HG02943 (cell line): ENCODE data around the gene LDHD.

Experiments used
- ATAC-seq: cut with Tn5 transposase; IDR thresholded peaks from one replicate; pipeline ENCODE4 v1.9.1; 2021; ENCODE audit warnings: mild to moderate bottlenecking, low read depth, moderate library complexity; ENCODE audit not compliant: unreplicated experiment

Gene LDHD

DNA sequence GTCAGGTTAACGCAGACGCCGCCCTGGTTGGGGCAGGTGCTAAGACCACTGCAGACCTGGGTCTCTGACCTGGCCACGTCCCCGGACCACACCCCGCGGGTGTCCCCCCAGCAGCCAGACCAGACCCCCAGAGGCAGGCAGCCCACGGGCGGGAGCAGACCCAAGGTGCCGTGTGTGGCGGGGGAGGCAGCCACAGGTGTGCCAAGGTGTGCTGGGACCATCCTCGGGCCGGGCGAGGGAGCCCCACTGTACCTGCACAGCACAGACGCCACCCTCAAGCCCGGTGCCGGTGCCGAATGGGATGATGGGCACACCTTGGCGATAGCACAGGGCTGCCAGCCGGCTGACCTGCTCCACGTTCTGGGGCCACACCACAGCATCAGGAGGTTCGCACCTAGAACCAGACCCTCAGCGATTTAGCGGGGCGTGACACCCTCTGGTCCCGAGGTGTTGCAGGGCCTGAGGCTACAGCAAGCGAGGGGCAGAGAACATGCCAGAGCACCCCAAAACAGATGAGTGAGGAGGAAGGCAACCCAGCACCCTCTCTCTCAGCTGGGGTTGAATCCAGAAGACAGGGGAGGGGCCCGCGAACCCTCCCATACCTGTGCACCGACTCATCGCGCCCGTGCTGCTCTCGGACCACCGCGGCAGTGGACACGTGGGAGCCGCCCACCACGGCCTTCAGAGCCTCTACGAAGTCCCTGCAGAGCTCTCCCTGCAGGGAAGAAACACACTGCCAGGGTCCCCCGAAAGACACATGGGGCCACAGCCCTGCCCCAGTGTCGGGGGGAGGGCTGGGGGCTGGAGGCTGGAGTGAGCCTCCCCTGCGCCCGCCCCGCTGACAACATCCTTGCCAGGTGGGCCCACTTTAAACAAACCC, 1.4 kb downstream of the LDHD start:
- no peak for ATAC-seq

DNA sequence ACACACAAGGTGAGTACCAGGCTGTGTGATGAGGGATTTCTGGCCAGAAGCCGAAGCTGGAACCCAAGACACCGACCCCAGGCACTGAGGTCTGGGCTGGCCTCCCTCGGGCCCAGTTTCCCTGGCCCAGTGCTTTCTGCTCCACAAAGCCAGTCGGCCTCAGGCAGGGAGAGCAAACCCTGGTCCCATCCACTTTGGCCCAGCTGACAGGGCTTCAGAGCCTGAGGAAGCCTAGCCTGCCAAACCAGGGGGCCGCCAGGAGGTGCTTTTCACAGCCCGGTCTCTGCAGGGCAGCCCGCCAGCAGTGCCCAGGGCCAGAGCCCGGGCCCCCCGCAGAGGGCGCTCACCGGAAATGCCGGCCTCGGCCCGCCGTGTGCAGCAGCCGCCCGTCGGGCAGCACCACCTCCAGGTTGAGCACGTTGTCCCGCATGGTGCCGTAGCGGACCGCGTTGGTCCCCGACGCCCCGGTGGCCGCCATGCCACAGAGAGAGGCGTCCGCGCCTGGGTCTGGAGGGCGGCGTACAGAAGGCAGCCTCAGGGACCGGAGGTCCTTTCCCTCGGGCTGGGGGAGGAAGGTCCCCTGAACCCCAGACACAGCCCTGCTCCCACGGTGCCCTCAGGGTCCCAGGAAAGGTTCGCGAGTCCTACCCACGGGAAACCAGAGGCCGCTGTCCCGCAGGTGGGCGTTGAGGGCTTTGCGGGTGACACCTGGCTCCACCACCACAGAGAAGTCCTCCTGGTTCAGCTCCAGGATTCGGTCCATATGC, 2.2 kb downstream of the LDHD start:
- no peak for ATAC-seq

- no peak for ATAC-seq
Observed at GRCh38 chr16:75113541-75114121, 2.9 kb downstream of the LDHD start.

GRCh38 chr16:75112734-75113491, 3.7 kb downstream of the LDHD start:
- no peak for ATAC-seq

DNA sequence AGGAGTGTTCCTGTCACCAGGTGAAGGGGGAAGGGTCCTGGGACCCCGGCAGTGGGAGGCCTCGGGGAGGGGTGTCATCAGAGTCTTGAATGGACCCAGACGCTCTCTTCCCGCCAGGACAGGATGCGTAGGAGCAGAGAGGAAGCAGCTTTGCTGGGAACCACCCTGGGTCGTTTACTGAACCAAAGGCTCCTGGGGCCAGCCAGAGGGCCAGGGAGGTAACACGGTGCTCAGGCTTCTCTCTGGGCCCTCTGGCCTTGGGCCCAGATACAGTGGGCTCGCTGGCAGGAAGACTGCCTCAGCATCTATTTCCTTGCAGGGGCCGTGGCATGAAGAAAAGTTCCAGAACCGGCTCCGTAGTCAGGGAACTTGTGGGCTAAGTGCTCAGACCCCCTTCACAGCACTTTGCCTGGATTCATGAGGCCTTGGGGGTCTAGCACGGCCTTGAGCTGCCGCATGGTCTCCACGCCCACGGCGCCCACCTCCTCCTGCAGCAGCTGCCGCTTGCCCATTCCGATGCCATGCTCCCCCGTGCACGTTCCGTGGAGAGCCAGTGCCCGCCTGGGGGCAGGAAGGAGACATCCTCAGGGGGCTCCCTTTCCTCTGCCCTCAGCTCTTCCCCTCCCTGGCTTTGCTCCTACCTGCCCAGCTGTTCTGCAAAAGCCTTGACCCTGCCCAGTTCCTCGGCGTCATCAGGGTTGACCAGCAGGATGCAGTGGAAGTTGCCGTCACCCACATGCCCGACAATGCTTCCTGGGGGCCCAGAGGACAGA, 4.4 kb downstream of the LDHD start:
- no peak for ATAC-seq

GRCh38 chr16:75111514-75111940, 5.1 kb downstream of the LDHD start:
- ATAC-seq: no peak

- peak; percentile 64 for ATAC-seq
Observed at GRCh38 chr16:75110637-75111513, 5.7 kb downstream of the LDHD start.

DNA sequence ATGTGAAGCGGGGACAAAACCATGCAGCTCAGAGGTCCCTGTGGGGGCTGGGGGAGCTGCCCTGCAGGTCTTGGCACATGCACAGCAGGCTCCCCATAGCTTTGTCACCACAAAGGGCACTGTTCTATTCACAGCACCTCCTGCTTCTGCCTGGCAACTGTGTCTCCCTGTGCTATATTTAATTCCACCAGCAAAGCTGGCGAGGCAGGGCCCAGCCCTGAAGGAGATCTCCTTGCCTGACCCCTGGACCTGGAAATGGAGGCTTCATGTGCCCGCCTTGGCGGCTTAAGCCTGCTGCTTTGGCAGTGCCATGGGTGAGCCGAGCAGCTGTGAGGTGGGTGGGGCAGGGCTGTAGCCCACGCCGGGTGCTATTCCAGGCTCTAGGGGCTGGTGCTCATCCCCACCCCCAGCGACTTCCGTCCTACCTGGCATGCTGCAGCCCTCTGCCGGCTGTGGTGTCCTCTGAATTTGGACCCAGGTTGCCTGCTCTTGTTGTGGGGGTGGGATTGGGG, 6.8 kb downstream of the LDHD start:
- no peak for ATAC-seq

- ATAC-seq: no peak
Observed at GRCh38 chr16:75108792-75109731, 7.5 kb downstream of the LDHD start.

- ATAC-seq: no peak
Observed at GRCh38 chr16:75107505-75107904, 9.1 kb downstream of the LDHD start.

DNA sequence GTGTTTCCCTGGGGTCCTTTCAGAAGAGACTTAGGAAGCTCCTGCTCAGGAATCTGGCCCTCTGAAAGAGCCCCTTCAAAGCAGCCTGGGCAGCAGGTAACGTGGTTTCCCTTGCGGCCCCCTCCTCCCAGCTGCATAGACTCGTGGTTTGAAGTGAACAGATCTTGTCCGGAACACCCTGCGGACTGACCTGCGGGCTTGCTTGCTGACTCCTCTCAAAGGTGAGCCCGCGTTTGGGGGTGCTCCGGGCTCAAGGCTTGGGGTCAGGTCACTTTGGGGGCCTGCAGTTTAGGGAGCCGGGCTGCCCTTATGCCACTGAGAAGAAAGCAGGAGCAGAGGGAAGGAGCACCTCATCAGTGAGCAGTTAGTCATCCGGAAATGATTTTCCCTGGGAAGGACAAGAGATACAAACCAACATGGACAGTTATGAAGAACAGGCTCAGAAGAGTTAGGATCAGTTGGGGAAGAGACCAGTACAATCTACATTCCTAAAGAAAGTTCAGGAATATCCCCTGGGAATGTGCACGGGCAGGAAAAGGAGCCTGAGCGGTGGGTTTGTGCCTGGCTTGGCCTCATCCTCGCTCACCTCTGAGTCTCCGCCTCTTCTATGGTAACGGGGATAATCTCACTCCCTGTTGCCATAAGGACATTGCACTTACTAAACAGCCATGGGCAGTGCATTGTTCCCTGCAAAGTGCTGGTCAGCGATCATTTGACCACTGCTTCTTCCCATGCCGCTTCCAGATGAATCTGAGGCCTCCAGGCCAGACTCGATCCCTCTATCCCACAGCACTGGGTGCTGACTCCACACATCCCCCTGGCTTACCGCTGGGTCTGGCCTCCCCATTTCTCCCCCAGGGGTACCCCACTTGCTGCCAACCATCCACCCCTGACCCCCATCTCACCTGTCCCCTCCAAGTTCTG, 10.0 kb downstream of the LDHD start:
- ATAC-seq: no peak

- ATAC-seq: no peak
Observed at GRCh38 chr16:75105306-75106061, 11.1 kb downstream of the LDHD start.

DNA sequence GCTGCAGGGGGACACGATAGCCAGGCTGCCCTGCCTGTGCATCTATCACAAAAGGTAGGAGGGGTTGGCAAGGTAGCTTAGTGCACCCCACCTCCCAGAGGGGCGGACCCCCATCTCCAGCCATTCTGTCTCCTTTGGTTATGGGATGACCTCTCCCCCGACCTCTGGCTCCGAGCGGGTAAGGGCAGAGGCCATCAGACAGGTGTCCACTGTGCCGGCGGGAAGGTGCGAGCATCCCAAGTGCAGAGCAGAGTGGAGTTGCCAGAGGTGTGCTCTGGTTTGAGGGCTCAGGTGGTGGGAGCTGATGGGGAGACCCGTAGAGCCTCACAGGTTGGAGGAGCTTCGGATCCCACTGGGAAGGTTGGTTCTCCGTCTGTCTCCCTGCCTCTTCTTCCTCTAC, 11.7 kb downstream of the LDHD start:
- no peak for ATAC-seq

- ATAC-seq: no peak
Observed at GRCh38 chr16:75103994-75104393, 12.6 kb downstream of the LDHD start.

DNA sequence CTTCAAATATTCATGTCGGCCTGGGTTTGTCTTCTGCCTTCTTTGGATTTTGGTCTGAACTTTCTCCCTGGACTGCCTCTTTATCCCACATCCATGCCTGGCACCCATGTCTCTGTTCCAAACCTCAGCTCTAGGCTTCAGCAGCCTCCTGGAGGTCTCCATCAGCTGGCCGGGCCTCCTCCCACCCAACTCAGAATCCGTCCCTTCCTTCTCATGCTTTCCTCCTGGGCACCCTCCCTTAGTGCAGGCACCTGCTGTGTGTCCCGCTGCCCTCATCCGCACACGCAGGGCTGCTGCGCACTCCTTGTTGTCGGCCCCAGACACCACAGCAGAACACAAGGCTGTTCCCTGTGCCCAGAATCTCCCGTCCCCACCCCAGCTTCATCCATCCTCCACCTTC, 14.0 kb downstream of the LDHD start:
- ATAC-seq: no peak

DNA sequence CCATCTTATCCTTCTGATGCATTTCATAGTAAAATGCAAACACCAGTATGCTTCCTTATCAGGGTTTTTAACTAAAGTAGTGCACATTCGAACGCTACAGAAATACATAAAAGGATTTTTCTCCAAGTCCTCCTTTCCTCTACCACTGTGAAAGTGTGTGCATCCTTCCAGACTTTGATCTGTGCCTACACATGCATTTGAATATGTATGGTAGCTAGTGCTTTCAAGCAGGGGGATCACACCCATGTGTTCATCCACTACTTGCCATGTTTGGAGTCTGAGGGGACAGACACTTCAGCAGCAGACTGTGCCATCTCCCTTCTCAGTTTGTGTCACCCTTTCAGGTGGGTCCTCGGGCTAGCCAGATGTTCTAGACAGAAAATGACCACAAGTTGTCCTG, 14.9 kb downstream of the LDHD start:
- no peak for ATAC-seq
